Measurements from ENCODE around the gene GLRX. TPM values are rescaled to one million over a fixed set of nuclear protein-coding genes. Genes with fewer than 3 reads are reported as not detected.

Gene GLRX
- total RNA-seq, 1 experiment from 2014 or later: 27.3 TPM

GRCh38 chr5:95846554-95847260, 24.2 kb upstream of the GLRX start:
- H3K4me1 ChIP-seq (ENCODE audit: insufficient read depth, low read length, poor library complexity, severe bottlenecking): no peaks in the 10 kb centered on the region
- no TSS peak for BruUV-seq (replicated peaks)
- ChIA-PET CTCF (interaction anchor here (3.7 kb wide), 1 partner anchor 66 kb away, joined by 24 read pairs; no protein-coding TSS in a partner anchor), POLR2A (ENCODE audit: low non-redundant PET) (no interaction called here)
- peak; percentile 78 for DNase-seq (ENCODE audit: low spot score)
- peak; percentile 92 for TF ChIP-seq CTCF (conservative IDR thresholded peaks at IDR 0.05; ENCODE audit: low read depth, low read length)
- no peak for TF ChIP-seq EZH2 (IDR thresholded peaks at IDR 0.05; ENCODE audit: borderline replicate concordance, low read depth, low read length, poor library complexity, severe bottlenecking)
- H3K27ac ChIP-seq (ENCODE audit: low read depth, low read length, poor library complexity, severe bottlenecking): no peak overlapping the region
- no peaks in the 10 kb centered on the region for H3K9me3 ChIP-seq (ENCODE audit: low read depth, low read length, poor library complexity, severe bottlenecking)
- H3K4me3 ChIP-seq (ENCODE audit: low read depth, low read length, poor library complexity, severe bottlenecking): no peak overlapping the region
- H3K27me3 ChIP-seq (replicated peaks; ENCODE audit: insufficient read depth, low read depth, low read length, poor library complexity): no peaks in the 10 kb centered on the region
- H3K36me3 ChIP-seq (ENCODE audit: insufficient read depth, low read length, poor library complexity, severe bottlenecking): no peaks in the 10 kb centered on the region
- intact Hi-C loops (cut with micrococcal nuclease; ENCODE audit: unreplicated experiment): loop anchor here (1.0 to 10.0 kb wide), 4 partner anchors 65 to 292 kb away; partner anchors contain the start of genes ARSK and SKIC3

- intact Hi-C loops (cut with micrococcal nuclease; ENCODE audit: unreplicated experiment): loop anchor here (5.0 to 10.0 kb wide), 2 partner anchors 183 to 291 kb away; partner anchors contain the start of genes ARSK and SKIC3
- no peak for TF ChIP-seq EZH2 (IDR thresholded peaks at IDR 0.05; ENCODE audit: borderline replicate concordance, low read depth, low read length, poor library complexity, severe bottlenecking)
- no peak for TF ChIP-seq CTCF (conservative IDR thresholded peaks at IDR 0.05; ENCODE audit: low read depth, low read length)
- Histone ChIP-seq H3K36me3 (ENCODE audit: insufficient read depth, low read length, poor library complexity, severe bottlenecking) (no peaks in the 10 kb centered on the region), H3K27me3 (replicated peaks; ENCODE audit: insufficient read depth, low read depth, low read length, poor library complexity) (no peaks in the 10 kb centered on the region), H3K4me3 (ENCODE audit: low read depth, low read length, poor library complexity, severe bottlenecking) (no peak overlapping the region), H3K4me1 (ENCODE audit: insufficient read depth, low read length, poor library complexity, severe bottlenecking) (no peaks in the 10 kb centered on the region), H3K9me3 (ENCODE audit: low read depth, low read length, poor library complexity, severe bottlenecking) (no peaks in the 10 kb centered on the region), H3K27ac (ENCODE audit: low read depth, low read length, poor library complexity, severe bottlenecking) (no peak overlapping the region)
- BruUV-seq (replicated peaks): no TSS peak
- ChIA-PET POLR2A (ENCODE audit: low non-redundant PET) (no interaction called here), CTCF (no interaction called here)
- peak; percentile 51 for DNase-seq (ENCODE audit: low spot score)
These were observed 22.9 kb upstream of the GLRX start for GRCh38 chr5:95845391-95845790.

GRCh38 chr5:95843733-95844223, 21.3 kb upstream of the GLRX start:
- BruUV-seq (replicated peaks): no TSS peak
- POLR2A ChIA-PET (ENCODE audit: low non-redundant PET): interaction anchor here (0.5 kb wide), 1 partner anchor 62 kb away, joined by 5 read pairs; no protein-coding TSS in a partner anchor
- no peak overlapping the region for H3K4me3 ChIP-seq (ENCODE audit: low read depth, low read length, poor library complexity, severe bottlenecking)
- CTCF ChIA-PET: interaction anchor here (0.6 to 1.7 kb wide), 4 partner anchors 9 to 63 kb away, joined by 3 to 11 read pairs (median 4); partner anchors contain the start of gene GLRX
- no peak for TF ChIP-seq EZH2 (IDR thresholded peaks at IDR 0.05; ENCODE audit: borderline replicate concordance, low read depth, low read length, poor library complexity, severe bottlenecking)
- no peak for TF ChIP-seq CTCF (conservative IDR thresholded peaks at IDR 0.05; ENCODE audit: low read depth, low read length)
- intact Hi-C loops (cut with micrococcal nuclease; ENCODE audit: unreplicated experiment): loop anchor here (10.0 kb wide), 1 partner anchor 289 kb away; the partner anchor contains the start of genes ARSK and SKIC3
- no peaks in the 10 kb centered on the region for H3K27me3 ChIP-seq (replicated peaks; ENCODE audit: insufficient read depth, low read depth, low read length, poor library complexity)
- no peak for DNase-seq (ENCODE audit: low spot score)
- no peaks in the 10 kb centered on the region for H3K9me3 ChIP-seq (ENCODE audit: low read depth, low read length, poor library complexity, severe bottlenecking)
- H3K4me1 ChIP-seq (ENCODE audit: insufficient read depth, low read length, poor library complexity, severe bottlenecking): no peaks in the 10 kb centered on the region
- H3K36me3 ChIP-seq (ENCODE audit: insufficient read depth, low read length, poor library complexity, severe bottlenecking): no peaks in the 10 kb centered on the region
- no peak overlapping the region for H3K27ac ChIP-seq (ENCODE audit: low read depth, low read length, poor library complexity, severe bottlenecking)

All from A673 (cell line).